H4 (cell line): ENCODE measurements around the gene PARP12. TPM values are rescaled to one million over a fixed set of nuclear protein-coding genes. Genes with fewer than 3 reads are reported as not detected.
"Not testable (repeated sequence)": the region's sequence is repeated elsewhere in the genome, so short reads cannot be mapped to it uniquely, and the experiment has no call there.

Source experiments
- DNase-seq: peaks from one replicate; pipeline ENCODE4 v3.0.0-alpha.2; 2015; ENCODE audit warnings: low spot score
- total RNA-seq: library from RNA; depleted of rRNA; stranded (reverse); fragments of >200 nt; shearing (Covaris generic); gene quantifications from 2 replicates; pipeline ENCODE4 v1.2.3, GENCODE V29; 2014; rRNA removed

PARP12 gene, protein sequence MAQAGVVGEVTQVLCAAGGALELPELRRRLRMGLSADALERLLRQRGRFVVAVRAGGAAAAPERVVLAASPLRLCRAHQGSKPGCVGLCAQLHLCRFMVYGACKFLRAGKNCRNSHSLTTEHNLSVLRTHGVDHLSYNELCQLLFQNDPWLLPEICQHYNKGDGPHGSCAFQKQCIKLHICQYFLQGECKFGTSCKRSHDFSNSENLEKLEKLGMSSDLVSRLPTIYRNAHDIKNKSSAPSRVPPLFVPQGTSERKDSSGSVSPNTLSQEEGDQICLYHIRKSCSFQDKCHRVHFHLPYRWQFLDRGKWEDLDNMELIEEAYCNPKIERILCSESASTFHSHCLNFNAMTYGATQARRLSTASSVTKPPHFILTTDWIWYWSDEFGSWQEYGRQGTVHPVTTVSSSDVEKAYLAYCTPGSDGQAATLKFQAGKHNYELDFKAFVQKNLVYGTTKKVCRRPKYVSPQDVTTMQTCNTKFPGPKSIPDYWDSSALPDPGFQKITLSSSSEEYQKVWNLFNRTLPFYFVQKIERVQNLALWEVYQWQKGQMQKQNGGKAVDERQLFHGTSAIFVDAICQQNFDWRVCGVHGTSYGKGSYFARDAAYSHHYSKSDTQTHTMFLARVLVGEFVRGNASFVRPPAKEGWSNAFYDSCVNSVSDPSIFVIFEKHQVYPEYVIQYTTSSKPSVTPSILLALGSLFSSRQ
- total RNA-seq, result 26.7 and 27.3 TPM in 2 replicates

DNA sequence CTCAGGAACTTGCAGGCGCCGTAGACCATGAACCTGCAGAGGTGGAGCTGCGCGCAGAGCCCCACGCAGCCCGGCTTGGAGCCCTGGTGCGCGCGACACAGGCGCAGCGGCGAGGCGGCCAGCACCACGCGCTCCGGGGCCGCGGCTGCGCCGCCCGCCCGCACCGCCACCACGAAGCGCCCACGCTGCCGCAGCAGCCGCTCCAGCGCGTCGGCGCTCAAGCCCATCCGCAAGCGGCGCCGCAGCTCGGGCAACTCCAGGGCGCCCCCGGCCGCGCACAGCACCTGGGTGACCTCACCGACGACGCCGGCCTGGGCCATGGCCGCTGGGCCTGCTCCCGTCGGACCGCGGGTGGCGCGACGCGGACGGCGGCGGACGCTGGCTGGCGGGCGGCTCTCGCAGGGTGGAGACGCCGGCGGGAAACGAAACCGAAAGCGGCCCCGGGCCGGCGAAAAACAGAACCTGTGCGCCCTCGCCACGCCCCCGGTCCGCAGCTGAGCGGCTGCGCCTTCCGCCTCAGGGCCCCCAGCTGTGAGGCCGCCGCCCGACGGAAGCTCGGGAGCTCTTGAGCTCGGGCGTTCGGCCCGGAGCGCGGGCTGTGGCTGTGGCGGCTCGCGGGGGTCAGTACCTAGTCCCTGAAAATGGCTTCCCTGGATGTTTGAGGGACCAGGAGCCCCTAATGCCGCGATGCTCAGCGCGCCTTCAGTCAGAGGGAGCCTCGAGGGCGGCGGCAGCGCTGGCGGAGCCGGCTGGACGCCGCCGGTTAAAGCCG is at the start of gene PARP12:
Gene PARP12, minus strand, starts transcription at position 424 of the 772 bp plus-strand sequence. Its CDS starts 104 bp downstream, at position 320.
- DNase-seq, result peak; percentile 87

- DNase-seq, result not testable (repeated sequence)
These were observed 46.0 kb upstream of the PARP12 start for GRCh38 chr7:140108777-140109176.

GRCh38 chr7:140096459-140096858 is 33.7 kb upstream of the PARP12 start:
- no peak for DNase-seq

DNA sequence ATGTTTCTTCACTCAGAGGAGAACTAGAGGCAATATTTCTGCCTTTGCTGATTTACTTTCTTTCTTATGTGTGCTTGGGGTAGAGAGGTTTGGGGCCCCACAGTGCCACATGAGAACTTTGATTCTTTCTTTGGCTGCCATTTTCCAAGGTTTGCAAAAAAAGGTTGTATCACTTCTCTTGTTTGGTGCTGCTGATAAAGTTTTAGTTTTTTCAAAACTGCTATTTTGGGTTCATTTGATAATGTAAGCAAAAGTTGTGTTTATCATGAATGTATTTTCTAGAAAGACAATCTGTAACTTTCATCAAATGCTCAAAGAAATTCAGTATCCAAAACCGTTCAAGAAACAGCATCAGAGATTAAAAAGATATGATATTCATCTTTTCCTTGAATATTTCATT is 30.6 kb upstream of the PARP12 start:
- DNase-seq, result no peak

GRCh38 chr7:140085447-140085846 is 22.7 kb upstream of the PARP12 start:
- no peak for DNase-seq

- DNase-seq, result no peak
These were observed 22.2 kb upstream of the PARP12 start for GRCh38 chr7:140084972-140085371.

GRCh38 chr7:140084142-140084655 is 21.4 kb upstream of the PARP12 start:
- no peak for DNase-seq

GRCh38 chr7:140082770-140083169 is 20.0 kb upstream of the PARP12 start:
- DNase-seq, result no peak

DNA sequence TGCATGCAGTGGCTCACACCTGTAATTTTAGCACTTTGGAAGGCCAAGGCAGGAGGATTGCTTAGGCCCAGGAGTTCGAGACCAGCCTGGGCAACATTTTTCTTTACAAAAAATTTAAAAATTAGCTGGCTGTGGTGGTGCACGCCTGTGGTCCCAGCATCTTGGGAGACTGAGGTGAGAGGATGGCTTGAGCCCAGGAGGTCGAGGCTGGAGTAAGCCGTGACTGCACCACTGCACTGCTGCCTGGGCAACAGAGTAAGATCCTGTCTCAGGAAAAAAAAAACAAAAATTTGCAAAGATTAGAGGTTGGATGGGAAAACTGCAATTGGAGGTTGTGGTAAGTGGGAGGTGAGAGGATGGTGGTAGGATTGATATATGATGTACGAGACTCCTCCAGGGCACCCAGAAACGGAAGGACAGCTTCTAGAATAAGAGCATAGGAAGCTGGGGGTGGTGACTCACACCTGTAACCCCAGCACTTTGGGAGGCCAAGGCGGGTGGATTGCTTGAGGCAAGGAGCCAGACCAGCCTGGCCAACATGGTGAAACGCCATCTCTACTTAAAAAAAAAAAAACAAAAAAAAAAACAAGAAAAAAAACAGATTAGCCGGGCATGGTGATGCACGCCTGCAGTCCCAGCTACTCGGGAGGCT is 19.1 kb upstream of the PARP12 start:
- DNase-seq, result no peak

DNA sequence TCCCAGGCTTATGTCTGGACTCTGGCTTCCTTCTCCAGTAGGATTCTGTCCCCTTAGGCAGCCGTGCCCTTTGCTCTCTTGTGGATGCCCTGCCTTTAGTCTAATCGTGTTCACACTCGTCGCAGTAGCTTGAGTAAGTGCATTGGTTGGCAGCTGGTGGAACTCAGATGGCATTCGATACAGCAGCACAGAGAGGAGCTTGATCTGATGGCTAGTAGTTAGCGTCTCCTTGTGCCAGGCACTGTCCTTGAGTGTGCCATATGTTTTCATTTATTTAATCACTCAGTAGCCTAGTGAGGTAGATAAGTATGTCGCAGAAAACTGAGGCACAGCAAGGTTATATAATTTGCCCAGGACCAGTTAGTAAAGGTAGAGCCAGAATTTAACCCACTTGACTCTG is 18.2 kb upstream of the PARP12 start:
- no peak for DNase-seq

GRCh38 chr7:140079121-140079536 is 16.4 kb upstream of the PARP12 start:
- DNase-seq, result peak; percentile 31

DNA sequence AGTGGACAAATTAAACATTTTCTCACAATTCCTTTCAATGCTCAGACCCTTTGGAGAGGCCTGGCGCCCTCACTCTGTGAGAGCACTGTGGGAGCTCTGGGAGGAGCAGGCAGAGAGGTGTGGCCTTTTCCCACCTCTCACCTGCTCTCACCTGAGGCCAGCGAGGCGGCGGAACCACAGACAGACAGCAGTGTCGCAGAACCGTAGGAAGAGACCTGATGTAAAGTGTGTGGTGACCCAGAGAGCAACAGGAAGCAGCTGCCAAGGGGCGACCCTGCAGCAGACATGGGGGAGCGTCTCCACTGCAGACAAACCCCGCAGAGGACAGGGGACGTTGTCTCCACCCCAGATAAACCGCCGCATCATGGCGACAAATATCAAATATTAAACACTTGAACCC is 15.6 kb upstream of the PARP12 start:
- DNase-seq, result no peak

GRCh38 chr7:140074780-140075179 is 12.0 kb upstream of the PARP12 start:
- no peak for DNase-seq

- DNase-seq, result no peak
These were observed 7.8 kb upstream of the PARP12 start for GRCh38 chr7:140070546-140070945.

- no peak for DNase-seq
These were observed 6.7 kb upstream of the PARP12 start for GRCh38 chr7:140069298-140069949.

DNA sequence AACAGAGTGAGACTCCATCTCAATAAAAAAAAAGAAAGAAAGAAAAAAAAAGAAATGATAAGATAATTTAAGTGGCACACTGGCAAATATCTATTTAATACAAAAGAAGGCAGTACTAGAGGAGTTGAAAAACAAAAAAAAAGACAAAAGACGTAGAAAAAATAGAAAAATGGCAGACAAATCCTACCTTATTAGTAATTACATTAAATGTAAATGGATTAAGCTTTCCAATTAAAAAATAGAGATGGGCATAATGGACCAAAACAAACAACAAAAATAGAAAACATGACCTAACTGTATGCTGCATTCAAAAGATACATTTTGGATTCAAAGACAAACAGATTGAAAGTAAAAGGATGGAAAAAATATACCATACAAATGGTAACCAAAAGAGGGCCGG is 5.3 kb upstream of the PARP12 start:
- no peak for DNase-seq

DNA sequence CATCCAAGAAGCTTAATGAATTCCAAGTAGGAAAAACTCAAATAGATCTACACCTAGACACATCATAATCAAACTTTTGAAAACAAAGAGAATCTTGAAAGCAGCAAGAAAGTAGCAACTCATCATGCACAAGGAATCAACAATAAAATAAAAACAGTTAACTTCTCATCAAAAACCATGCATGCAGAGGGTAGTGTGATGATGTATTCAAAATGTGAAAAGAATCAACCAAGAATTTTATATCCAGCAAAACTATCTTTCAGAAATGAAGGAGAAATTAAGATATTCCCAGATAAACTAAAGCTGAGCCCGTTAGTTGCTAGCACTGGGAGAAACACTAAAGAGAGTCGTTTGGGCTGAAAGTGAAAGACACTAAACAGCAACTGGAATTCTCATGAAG is 4.3 kb upstream of the PARP12 start:
- no peak for DNase-seq

- DNase-seq, result no peak
These were observed 628 bp downstream of the PARP12 start for GRCh38 chr7:140062118-140062527.

- DNase-seq, result peak; percentile 27
These were observed 1.2 kb downstream of the PARP12 start for GRCh38 chr7:140061607-140061930.

DNA sequence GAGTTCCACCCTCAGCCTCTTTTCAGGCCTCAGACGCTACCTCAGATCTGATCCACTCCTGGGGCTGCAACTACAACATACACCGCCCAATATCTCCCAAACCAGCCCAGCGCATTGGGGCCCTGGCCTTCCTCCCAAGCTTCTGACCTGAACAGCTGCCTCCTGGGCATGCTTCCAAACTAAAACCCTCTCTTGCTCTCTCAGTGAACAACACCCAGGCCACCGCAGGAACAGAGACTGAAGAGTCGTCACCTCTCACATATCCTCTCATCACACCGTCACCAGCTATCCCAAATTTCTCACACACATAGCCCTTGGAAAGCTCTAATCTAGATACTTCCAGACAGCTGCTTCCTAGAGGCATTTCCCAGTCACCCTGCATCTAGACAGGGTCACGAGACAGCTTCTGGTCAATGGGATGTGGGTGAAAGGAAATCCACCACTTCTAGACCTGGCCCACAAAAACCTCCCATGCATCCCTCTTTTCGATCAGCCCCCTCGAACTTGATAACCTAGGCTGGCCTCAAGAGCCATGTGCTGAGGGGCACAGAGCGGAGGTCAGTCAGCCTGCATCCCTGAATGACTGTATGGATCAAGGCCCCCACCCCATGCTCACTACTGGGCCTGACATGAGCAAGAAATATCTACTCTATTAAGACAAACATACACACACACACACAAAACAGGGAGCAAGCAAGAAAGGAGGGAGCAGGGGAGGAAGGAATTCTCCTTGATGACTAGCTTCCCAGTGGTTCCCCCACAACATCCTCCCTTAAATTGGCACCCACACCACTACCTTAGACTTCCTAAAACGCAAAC is 1.8 kb downstream of the PARP12 start:
- peak; percentile 79 for DNase-seq
